PFSK-1 (cell line): Measurements from ENCODE around the gene DBF4B.

Source experiments
- POLR2AphosphoS5 ChIP-seq: IDR thresholded peaks from 2 replicates; pipeline ENCODE4 v1.6.1; 2012; ENCODE audit warnings: low read depth, mild to moderate bottlenecking, control low read depth, low read length, moderate library complexity
- TAF1 ChIP-seq: IDR thresholded peaks from 2 replicates; pipeline ENCODE4 v1.6.1; 2012; ENCODE audit warnings: low read length, control low read depth, borderline replicate concordance; ENCODE audit not compliant: insufficient read depth

GRCh38 chr17:44777394-44778348 lies 69.2 kb downstream of the DBF4B start:
- TF ChIP-seq POLR2AphosphoS5 (no peak), TAF1 (no peak)
